Smooth muscle cell (in vitro differentiated cells): ENCODE data around the gene SYTL4. TPM values are rescaled to one million over a fixed set of nuclear protein-coding genes. Genes with fewer than 3 reads are reported as not detected.
"Not testable (repeated sequence)": the region's sequence is repeated elsewhere in the genome, so short reads cannot be mapped to it uniquely, and the experiment has no call there.

Experiments used
- DNase-seq: peaks from one replicate; lab custom pipeline; 2025; ENCODE audit not compliant: unreplicated experiment; lab: John Stamatoyannopoulos, UW
- H2AFZ ChIP-seq: fragments of 200-600 bp; sonication (generic); 2 replicates; pipeline ENCODE4 v1.6.0; 2016; ENCODE audit warnings: antibody characterized with exemption, low read depth, mild to moderate bottlenecking
- H3F3A ChIP-seq: fragments of 200-600 bp; sonication (generic); 2 replicates; pipeline ENCODE4 v1.6.0; 2017; ENCODE audit warnings: antibody characterized with exemption, low read depth
- H3K27ac ChIP-seq: fragments of 200-600 bp; sonication (generic); 2 replicates; pipeline ENCODE4 v1.5.1; 2016; ENCODE audit warnings: low read depth, mild to moderate bottlenecking
- H3K27me3 ChIP-seq: fragments of 200-600 bp; sonication (generic); 2 replicates; pipeline ENCODE4 v1.6.1; 2016; ENCODE audit warnings: low read depth, mild to moderate bottlenecking
- H3K36me3 ChIP-seq: fragments of 200-600 bp; sonication (generic); 2 replicates; pipeline ENCODE4 v1.5.1; 2016; ENCODE audit warnings: low read depth
- H3K4me1 ChIP-seq: fragments of 200-600 bp; sonication (generic); 2 replicates; pipeline ENCODE4 v1.5.1; 2016; ENCODE audit warnings: low read depth
- H3K4me2 ChIP-seq: fragments of 200-600 bp; sonication (generic); 2 replicates; pipeline ENCODE4 v1.6.0; 2016; ENCODE audit warnings: mild to moderate bottlenecking
- H3K4me3 ChIP-seq: fragments of 200-600 bp; sonication (generic); 2 replicates; pipeline ENCODE4 v1.5.1; 2016; ENCODE audit warnings: mild to moderate bottlenecking
- H3K79me2 ChIP-seq: fragments of 200-600 bp; sonication (generic); 2 replicates; pipeline ENCODE4 v1.6.0; 2016; ENCODE audit warnings: low read depth, mild to moderate bottlenecking
- H3K9ac ChIP-seq: fragments of 200-600 bp; sonication (generic); 2 replicates; pipeline ENCODE4 v1.6.0; 2016; ENCODE audit warnings: low read depth
- H3K9me3 ChIP-seq: fragments of 200-600 bp; sonication (generic); replicated peaks from 2 replicates; pipeline ENCODE4 v1.5.1; 2016; ENCODE audit warnings: low read depth
- H4K20me1 ChIP-seq: fragments of 200-600 bp; sonication (generic); 2 replicates; pipeline ENCODE4 v1.6.0; 2016; ENCODE audit warnings: low read depth
- WGBS: methylation state at CpG from one replicate; pipeline ENCODE4 v1.1.7; 2016; ENCODE audit warnings: low lambda C conversion rate; 5-methylcytosine and 5-hydroxymethylcytosine counted together
- polyA plus RNA-seq: library from polyadenylated mRNA; unstranded; fragments of >200 nt; fragmentation: Nextera tagmentation; extraction: Ambion mirVana; gene quantifications from 2 replicates; pipeline ENCODE4 v1.2.1, GENCODE V29; 2016
- total RNA-seq: library from RNA; depleted of rRNA; stranded (reverse); fragments of >200 nt; gene quantifications from 2 replicates; pipeline ENCODE4 v1.2.3, GENCODE V29; 2014
- TF ChIP-seq, protein P1 (sequence below): fragments of 200-600 bp; sonication (generic); IDR thresholded peaks from 2 replicates; pipeline ENCODE4 v1.5.1; 2017; ENCODE audit warnings: borderline replicate concordance, mild to moderate bottlenecking, antibody characterized with exemption; ENCODE audit not compliant: insufficient read depth, poor library complexity, severe bottlenecking

The SYTL4 gene
- total and polyA plus RNA-seq, 2 experiments from 2014 or later = 6.6 to 8.0 TPM

DNA sequence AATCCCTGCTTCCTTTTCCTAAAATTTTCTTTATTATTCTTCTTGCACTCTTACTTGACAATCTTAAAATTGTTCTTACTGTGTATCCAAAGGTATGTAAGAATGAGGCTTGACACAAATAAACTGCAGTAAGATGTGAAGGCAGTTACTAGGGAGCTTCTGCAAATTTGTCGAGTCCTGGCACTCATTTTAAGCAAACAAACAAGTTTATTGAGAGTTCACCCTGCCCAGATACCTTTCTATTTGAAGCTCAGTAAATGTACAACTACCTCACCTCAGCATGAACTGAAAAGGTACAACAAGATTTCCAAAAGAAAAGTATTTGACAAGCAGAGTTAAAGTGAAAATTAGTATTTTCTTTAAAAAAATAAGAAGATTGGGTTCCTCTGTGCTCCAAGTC is 13.3 kb upstream of the SYTL4 start:
- H3K4me1 ChIP-seq = no peaks in the 10 kb centered on the region
- no peak overlapping the region for H3K4me2 ChIP-seq
- no peak overlapping the region for H3K4me3 ChIP-seq
- no peaks in the 10 kb centered on the region for H4K20me1 ChIP-seq
- no peaks in the 10 kb centered on the region for H3F3A ChIP-seq
- TF ChIP-seq, protein P1, sequence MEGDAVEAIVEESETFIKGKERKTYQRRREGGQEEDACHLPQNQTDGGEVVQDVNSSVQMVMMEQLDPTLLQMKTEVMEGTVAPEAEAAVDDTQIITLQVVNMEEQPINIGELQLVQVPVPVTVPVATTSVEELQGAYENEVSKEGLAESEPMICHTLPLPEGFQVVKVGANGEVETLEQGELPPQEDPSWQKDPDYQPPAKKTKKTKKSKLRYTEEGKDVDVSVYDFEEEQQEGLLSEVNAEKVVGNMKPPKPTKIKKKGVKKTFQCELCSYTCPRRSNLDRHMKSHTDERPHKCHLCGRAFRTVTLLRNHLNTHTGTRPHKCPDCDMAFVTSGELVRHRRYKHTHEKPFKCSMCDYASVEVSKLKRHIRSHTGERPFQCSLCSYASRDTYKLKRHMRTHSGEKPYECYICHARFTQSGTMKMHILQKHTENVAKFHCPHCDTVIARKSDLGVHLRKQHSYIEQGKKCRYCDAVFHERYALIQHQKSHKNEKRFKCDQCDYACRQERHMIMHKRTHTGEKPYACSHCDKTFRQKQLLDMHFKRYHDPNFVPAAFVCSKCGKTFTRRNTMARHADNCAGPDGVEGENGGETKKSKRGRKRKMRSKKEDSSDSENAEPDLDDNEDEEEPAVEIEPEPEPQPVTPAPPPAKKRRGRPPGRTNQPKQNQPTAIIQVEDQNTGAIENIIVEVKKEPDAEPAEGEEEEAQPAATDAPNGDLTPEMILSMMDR = no peak
- DNase-seq = no peak
- H3K9me3 ChIP-seq = no peaks in the 10 kb centered on the region
- no peak overlapping the region for H3K27ac ChIP-seq
- H3K9ac ChIP-seq = no peak overlapping the region
- no peaks in the 10 kb centered on the region for H3K27me3 ChIP-seq
- no peaks in the 10 kb centered on the region for H3K36me3 ChIP-seq
- WGBS = 57% methylated on average over 1 of the region's 1 CpG
- H3K79me2 ChIP-seq = no peaks in the 10 kb centered on the region
- H2AFZ ChIP-seq = no peak overlapping the region

DNA sequence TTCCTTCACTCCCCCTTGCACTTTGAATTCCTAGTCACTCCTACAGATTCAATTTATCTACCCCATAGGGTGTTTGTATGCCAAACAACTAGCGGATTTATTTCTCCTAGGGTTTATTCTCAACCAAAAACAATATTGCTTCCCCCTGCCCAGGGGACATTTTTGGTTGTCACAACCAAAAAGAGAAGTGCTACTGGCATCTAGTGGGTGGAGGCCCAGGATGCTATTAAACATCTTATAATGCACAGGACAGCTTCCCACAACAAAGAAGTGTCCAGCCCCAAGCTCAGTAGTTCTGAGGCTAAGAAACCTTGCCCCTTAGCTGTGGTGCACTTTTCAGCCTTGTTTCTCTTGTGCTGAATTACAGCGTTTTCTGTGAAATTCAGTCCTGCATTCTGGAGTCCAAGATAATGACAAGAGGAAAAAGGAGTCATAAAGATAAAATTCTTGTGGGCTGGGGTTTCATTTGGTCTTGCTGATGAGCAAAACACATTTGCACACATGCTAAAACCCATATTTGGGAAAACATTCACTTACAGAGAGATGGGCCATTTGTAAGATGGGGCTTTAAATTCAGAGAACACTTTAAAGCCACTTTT is 11.2 kb upstream of the SYTL4 start:
- Histone ChIP-seq H3K4me2 (peak overlapping the region; percentile 26), H2AFZ (no peak overlapping the region), H3F3A (no peaks in the 10 kb centered on the region), H3K9ac (peak overlapping the region; percentile 37), H3K36me3 (no peaks in the 10 kb centered on the region), H3K27ac (peak overlapping the region; percentile 78), H3K9me3 (no peaks in the 10 kb centered on the region), H3K4me3 (no peak overlapping the region), H4K20me1 (no peaks in the 10 kb centered on the region), H3K27me3 (no peaks in the 10 kb centered on the region), H3K79me2 (no peaks in the 10 kb centered on the region), H3K4me1 (no peaks in the 10 kb centered on the region)
- TF ChIP-seq, protein P1 = no peak
- no peak for DNase-seq
- 32% methylated on average over 2 of the region's 2 CpGs for WGBS

DNA sequence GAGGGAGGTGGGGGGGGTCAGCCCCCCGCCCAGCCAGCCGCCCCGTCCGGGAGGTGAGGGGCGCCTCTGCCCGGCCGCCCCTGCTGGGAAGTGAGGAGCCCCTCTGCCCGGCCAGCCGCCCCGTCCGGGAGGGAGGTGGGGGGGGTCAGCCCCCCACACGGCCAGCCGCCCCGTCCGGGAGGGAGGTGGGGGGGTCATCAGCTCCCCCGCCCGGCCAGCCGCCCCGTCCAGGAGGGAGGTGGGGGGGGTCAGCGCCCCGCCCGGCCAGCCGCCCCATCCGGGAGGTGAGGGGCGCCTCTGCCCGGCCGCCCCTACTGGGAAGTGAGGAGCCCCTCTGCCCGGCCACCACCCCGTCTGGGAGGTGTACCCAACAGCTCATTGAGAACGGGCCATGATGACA is 7.9 kb downstream of the SYTL4 start:
- H3K4me2 ChIP-seq, H3K9ac ChIP-seq, DNase-seq, H3K36me3 ChIP-seq, H3F3A ChIP-seq, H3K27ac ChIP-seq, H3K79me2 ChIP-seq, H3K9me3 ChIP-seq, H4K20me1 ChIP-seq, H2AFZ ChIP-seq, H3K27me3 ChIP-seq, H3K4me1 ChIP-seq, H3K4me3 ChIP-seq: not testable (repeated sequence)
- WGBS = no CpG with 5 or more reads among the region's 30 CpGs

DNA sequence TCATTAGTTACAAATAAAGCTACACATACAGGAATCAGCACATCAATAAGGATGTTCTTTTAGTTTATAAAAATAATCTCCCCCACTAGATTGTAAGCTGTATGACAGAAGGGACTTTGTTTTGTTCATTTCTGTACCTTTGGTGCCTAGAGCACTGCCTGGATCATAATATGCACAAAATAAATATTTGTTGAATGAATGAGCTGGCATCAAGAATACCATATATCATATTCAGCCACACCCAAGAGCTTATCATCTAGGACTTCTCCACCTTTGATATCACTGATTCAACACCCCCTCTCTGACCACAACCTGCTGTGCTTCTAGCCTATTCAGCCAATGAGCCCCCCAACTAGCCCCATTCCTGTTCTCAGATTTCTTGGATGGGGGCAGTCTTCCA is 10.6 kb downstream of the SYTL4 start:
- Histone ChIP-seq H3K4me1 (no peaks in the 10 kb centered on the region), H4K20me1 (no peaks in the 10 kb centered on the region), H3K9me3 (no peaks in the 10 kb centered on the region), H3K36me3 (no peaks in the 10 kb centered on the region), H3F3A (no peaks in the 10 kb centered on the region), H2AFZ (no peak overlapping the region), H3K9ac (no peak overlapping the region), H3K4me3 (no peak overlapping the region), H3K4me2 (no peak overlapping the region), H3K27ac (no peak overlapping the region), H3K79me2 (no peaks in the 10 kb centered on the region), H3K27me3 (no peaks in the 10 kb centered on the region)
- TF ChIP-seq, protein P1 = no peak
- no peak for DNase-seq
